Erythroblast (primary cell): ENCODE data around the gene ME3.

Source experiments
- DNase-seq, 2 experiments: peaks; one replicate each; lab custom pipeline; 2025; lab: John Stamatoyannopoulos, UW
- GATA1 ChIP-seq: IDR thresholded peaks from 2 replicates; pipeline ENCODE4 v1.6.1; 2011; ENCODE audit warnings: low read depth, mild to moderate bottlenecking, control low read depth, low read length, moderate library complexity
- POLR2A ChIP-seq: IDR thresholded peaks from 2 replicates; pipeline ENCODE4 v1.6.1; 2011; ENCODE audit warnings: mild to moderate bottlenecking, low read length

Gene ME3

DNA sequence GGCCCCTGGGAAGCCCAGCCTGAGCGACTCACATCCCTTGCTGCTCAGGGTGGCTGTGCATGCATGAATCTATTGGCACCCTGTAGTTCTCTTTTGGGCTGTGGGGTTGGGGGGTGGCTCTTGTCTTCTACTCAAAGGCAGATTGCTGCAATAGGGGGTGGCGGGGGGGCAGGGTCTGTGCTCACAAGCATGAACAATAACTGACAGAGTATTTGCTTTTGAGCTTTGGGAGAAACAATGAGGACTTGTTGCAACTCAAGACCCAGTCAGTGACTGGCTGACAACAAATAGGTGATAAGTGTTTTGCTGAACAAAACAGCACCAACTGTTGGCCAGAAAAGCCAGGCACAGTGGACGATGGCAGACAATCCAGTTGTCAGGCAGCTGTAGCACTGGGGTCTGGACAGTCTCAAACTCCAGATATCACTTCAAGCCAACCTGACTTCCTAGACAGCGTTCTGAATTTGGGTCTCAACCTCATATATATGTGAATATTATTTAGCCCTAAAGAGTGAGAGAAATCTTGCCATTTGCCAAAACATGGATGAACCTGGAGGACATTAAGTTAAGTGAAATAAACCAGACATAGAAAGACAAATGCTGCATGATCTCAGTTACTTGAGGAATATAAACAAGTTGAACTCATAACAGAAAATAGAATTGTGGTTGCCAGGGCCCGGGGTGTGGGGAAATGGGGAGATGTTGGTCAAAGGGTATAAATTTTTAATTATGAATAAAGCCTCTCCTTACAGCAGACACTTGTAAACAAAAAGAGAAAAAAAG is 61.7 kb downstream of the ME3 start:
- DNase-seq: no peak
- no peak for TF ChIP-seq POLR2A
- TF ChIP-seq GATA1: no peak

DNA sequence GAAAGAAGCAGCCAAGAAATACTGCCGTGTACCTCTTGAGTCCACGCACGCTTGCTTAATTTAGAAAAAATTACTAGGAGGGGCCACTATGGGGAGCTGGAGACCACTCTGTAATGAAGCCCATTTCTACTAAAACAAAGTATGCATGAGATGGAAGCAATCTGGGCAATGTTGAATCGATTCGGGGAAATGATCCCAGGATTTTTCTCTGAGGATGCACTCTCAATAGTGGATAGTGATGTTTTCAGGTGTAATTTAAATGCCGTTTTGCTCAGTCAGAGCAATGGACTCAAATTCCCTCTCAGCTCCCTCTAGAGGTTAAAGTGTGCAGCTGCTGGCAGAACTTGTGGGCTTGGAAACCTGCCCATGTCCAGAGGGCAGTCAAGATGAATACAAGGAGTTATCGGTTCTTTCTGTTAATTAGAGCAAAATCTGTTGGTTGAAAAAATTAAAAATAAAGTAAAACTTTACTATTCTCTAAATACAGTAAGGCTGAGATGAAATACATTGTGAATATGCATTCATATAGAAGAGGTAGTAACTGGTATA is 64.1 kb downstream of the ME3 start:
- TF ChIP-seq GATA1 (no peak), POLR2A (no peak)
- DNase-seq: peak; percentile 66 to 73

DNA sequence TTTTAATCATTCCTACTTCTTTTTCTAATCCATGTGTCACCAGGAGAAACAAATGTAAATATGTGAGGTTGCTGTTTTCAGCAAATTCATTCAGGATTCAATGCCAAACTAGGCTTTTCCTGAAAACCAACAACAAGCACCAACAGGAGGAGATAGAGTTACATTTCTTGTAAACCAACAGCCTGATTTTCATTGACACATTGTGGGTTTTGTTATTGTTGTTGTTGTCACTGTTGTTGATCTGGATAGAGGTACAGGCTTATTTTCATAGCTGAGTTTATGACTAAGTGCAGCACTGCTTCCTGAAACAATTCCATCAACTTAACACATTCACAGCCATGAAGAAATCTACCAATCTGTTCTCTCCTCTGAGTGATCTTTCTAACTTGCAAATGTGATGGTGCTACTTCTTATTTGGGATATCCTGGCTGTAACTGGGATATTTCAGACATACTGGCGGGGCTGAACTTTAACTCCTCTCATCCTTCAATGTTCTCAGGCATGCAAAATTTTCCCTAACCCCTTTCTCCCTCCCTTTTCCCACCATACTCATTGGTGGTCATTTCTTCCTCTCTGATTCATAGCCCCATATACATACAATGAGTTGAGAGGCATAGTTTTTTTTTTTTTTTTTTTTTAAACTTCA is 65.5 kb downstream of the ME3 start:
- no peak for DNase-seq
- TF ChIP-seq POLR2A: no peak
- no peak for TF ChIP-seq GATA1

DNA sequence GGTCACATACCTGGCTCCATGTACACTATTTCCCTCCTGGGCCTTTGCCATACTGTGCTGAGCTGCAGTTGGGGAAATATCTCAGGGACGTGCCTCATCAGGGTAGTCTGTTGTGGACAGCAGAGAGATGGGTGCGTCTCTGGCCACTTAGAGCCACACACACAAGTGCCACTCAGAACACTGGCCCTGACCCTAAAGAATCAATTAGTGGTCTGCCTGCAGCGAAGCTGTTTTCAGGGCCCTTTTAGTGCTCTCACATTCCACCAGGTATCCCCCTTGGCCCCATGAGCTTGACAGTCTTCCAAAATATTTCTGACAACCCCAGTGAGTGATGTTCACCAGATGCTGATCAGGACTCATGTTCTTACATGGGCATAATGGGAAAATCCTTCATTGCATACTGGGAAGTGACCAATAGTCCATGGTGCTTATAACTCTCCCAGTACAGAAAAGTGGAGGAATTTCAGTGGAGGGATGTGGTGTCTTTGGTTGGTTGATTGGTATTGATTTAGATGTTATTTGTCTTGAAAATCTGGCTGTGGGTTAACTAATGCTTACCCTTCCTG is 66.1 kb downstream of the ME3 start:
- TF ChIP-seq GATA1 (no peak), POLR2A (no peak)
- DNase-seq: no peak

DNA sequence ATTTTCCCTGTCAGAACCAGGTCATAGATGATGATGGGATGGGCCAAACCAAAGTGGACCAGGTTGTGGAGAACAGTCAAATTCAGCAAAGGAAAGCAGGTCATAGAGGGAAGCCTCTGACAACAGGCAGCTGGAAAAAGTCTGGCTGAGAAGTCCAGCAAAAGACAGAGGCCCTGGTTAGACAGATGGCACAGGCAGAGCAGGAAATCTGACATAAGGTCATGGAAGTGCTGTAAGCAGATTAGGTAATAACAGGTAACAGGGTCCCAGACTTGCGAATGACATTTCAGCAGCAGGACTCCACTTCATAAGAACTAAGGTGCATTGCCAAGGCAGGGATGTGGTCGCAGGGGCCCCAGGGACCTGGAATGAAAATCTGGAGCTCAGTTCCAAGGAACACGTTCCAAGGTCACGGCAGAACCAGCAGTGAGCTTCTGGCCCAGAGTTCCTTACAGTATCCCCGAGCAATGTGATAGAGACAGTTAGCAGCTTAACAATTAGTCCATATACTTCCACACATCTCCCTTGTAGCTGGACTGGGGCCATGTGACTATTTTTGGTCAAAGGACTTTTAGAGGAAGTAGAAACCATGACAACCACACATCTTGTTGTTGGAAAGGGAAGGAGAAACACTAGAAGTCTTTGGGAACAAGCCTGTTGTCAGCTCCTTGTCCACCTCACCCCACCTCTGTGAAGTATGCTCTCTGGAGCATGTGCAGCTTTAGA is 75.4 kb downstream of the ME3 start:
- TF ChIP-seq GATA1 (no peak), POLR2A (no peak)
- no peak for DNase-seq

DNA sequence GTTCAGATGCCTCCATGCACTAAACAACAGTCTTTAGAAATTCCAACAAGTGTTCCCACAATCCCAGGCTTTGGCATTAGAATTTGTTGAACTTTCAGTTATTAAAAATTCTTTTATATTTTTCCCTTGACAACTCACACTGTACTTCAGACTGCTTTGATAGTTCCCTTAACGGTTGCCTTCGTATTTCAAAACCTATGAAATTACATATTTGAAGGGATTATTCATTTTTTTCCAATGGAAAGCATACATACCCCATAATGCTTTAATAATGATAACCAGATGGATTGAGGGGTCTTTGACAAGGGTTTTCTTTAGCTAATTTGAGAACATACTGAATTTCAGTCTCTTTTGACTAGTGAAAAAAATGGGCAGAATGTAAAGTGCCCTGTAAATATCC is 76.5 kb downstream of the ME3 start:
- DNase-seq: no peak
- no peak for TF ChIP-seq POLR2A
- no peak for TF ChIP-seq GATA1

DNA sequence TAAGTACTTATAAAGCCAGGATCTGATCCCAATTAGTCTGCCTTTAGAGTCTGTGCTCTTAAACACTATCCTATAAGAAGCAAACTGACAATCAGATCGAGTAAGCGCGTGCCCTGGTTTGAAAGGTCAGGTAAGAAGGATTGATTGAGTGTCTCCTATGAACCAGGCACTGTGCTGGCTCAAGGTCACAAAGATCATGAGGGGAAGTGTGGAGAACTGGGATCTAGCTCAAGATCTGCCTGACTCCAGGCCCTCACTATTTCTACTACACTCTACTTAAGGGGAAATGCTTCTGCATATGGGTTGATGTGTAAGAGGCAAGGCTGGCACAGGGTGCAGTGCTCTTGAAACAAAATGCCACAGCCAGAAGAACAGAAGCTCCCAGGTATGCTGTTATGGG is 77.0 kb downstream of the ME3 start:
- TF ChIP-seq POLR2A (no peak), GATA1 (no peak)
- no peak for DNase-seq

DNA sequence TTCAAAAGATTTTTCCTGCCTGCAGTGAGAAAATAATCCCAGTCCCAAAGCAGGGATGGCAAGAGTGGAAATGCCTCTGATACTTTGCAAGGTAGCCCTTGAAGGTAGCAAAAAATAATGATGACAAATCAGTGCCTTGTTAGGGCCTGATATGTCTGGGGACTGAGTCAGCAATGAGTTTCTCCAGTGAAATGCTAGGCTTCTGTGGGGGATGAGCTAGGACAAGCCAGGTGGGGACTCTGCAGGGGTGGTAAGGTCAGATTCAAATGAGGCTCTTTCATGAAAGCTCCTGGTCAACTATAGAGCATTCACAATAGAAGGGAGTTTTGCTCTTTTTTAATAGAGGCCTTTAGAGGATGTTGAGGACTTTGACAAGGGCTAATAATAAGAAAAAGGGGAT is 77.7 kb downstream of the ME3 start:
- DNase-seq: no peak
- no peak for TF ChIP-seq GATA1
- no peak for TF ChIP-seq POLR2A

DNA sequence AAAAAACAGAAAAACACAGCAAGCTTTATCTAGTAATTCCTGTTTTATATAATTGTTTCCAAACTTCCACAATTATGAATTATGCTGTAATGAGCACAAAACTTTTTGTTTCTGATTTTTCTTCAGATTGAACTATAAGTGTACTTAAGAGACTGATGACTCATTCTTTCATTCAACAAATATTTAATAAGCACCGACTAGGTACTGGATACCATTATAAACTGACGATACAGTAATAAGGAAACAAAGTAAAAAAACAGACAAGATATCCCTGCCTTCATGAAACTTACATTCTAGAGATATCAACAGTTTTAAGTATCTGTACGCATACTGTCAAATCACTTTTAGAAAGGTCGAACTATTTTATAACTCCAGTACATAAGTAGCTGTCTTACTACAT is 78.6 kb downstream of the ME3 start:
- DNase-seq: no peak
- TF ChIP-seq GATA1 (no peak), POLR2A (no peak)

DNA sequence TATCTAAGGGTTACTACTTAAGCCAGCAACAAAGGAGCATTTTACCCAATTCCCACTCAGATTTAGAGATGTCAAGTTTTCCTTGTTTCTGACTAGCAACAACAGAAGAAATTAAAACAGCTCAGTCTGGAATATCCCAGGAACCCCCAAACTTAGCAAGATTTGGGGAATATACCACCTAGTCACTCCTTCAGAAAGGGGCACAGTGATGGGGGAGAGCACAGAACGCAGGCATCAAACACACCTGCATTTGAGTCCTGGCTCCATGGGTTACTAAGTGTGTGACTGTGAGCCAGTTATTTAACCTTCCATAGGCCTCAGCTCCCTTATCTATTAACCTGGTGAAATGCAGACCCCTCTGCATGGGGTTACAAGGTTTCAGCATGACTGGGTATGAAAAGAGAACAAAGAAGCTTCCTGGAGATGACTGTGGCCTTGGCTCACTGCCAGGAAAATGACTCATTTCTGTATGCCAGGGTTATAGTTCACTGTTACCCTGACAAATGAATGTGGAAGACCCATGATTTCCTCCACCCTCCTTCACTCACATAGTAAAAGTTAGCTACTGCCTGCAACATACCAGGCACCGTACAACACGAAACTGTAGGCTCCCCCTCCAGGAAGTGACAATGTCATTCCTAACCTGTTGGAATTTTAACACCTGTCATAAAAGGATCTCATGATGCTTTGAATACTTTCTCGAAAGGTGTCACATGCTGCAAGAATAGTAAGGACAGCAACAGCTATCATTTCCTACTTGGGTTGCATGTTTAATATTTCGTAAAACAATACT is 79.6 kb downstream of the ME3 start:
- TF ChIP-seq GATA1 (no peak), POLR2A (no peak)

DNA sequence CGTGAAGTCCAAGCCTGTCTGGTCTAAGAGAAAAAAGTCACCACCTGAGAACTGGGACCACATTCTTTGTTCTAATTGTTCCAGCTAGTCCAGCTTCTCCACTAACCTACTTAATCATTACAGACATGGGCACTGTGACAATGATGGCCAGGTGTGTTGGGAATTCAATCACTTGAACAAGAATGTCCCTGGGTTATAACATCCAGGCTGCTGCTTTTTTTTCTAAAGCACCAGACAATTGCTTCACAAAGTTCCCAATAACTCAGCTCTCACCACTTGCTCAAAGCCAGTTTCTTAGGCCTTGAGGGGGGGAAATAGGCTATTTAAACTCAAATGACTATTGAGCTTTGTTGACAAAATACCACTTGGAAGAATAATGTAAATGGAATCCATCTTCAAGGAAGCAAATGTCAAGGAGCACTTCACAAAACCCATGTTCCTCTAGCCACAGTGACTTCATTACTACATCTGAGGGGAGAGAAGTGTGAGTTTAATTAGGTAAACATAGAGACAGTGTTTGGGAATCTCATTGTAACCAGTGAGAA is 80.3 kb downstream of the ME3 start:
- TF ChIP-seq POLR2A (no peak), GATA1 (no peak)
- no peak for DNase-seq

More for the DNA sequence above, 79.6 kb downstream of the ME3 start:
- peak; percentile 75 to 84 for DNase-seq

DNA sequence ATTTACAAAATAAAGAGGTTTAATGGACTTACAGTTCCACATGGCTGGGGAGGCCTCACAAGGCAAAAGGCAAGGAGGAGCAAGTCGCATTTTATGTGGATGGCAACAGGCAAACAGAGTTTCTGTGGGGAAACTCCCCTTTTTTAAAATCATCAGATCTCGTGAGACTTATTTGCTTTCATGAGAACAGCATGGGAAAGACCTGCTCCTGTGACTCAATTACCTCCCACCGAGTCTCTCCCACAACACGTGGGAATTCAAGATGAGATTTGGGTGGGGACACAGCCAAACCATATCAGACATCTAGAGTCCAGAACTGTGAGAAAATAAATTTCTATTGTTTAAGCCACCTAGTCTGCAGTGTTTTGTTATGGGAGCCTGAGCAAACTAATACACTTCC is 80.8 kb downstream of the ME3 start:
- no peak for TF ChIP-seq GATA1
- TF ChIP-seq POLR2A: no peak
- DNase-seq: no peak

DNA sequence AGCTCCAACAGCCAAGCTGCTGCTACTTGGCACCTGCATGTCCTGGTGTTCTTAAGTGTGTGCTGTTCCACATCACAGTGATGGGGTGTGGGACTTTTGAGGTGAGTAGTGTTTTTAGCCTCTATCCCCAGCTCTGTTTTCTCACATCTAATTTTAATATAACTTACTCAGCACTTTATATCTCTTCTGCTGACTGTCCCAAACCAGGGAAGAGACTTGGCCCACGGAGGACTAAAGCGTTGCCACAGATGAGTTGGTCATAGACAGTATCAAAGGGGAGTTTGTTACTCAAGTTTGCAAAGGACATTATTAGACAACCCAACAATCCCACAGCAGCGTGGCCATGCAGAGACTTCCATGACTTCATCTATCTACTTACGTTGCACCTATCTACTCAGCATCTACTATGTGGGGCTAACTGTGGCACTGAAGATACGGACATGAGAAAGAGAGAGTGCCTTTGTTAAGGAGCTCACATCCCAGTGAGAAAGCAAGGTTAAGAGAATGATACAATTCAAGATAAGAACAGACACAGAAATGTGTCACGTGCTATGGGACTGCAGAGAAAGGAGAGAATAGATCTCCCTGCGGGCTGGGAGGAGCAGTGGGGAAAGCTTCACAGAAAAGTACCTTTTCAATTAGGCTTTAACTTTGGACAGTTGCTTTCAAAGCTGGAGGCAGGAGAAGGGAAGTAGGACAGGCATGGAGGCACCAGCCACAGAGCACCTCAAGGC is 82.4 kb downstream of the ME3 start:
- TF ChIP-seq GATA1 (no peak), POLR2A (no peak)
- no peak for DNase-seq
